CD4-positive, alpha-beta memory T cell (primary cell): ENCODE data around the gene TCN1. TPM values are rescaled to one million over a fixed set of nuclear protein-coding genes. Genes with fewer than 3 reads are reported as not detected.
"Not testable (repeated sequence)": the region's sequence is repeated elsewhere in the genome, so short reads cannot be mapped to it uniquely, and the experiment has no call there.

Source experiments
- CTCF ChIA-PET: fragments of 350-600 bp; sonication (Branson Sonifier 250); formaldehyde crosslinking; loops from one replicate; lab custom pipeline; 2021; ENCODE audit warnings: inconsistent platforms; ENCODE audit not compliant: partially characterized antibody; lab: Charles Lee
- POLR2A ChIA-PET: fragments of 350-600 bp; sonication (Branson Sonifier 250); formaldehyde crosslinking; loops from one replicate; lab custom pipeline; 2021; ENCODE audit not compliant: partially characterized antibody; lab: Charles Lee
- DNase-seq, 5 donors: peaks; one replicate each; pipeline versions ENCODE4 v3.0.0 to v3.0.0-alpha.2; 2020 to 2022; ENCODE audit warnings: mixed read lengths in 1 of 5
- H3K27ac ChIP-seq: one replicate; pipeline ENCODE4 v1.7.0; 2013; ENCODE audit warnings: low read depth, low read length
- H3K27me3 ChIP-seq: 2 replicates; pipeline ENCODE4 v1.7.0; 2013; ENCODE audit warnings: mild to moderate bottlenecking, low read length, moderate library complexity; ENCODE audit not compliant: insufficient read depth
- H3K36me3 ChIP-seq: 2 replicates; pipeline ENCODE4 v1.7.0; 2013; ENCODE audit warnings: mild to moderate bottlenecking, low read length, moderate library complexity; ENCODE audit not compliant: insufficient read depth
- H3K4me1 ChIP-seq: 2 replicates; pipeline ENCODE4 v1.7.0; 2013; ENCODE audit warnings: mild to moderate bottlenecking, low read length, moderate library complexity; ENCODE audit not compliant: insufficient read depth
- H3K4me3 ChIP-seq, 2 donors: one replicate each; pipeline ENCODE4 v1.7.0; 2013; ENCODE audit warnings: low read length in 2 of 2, mild to moderate bottlenecking in 1 of 2
- H3K9me3 ChIP-seq, 2 donors: one replicate each; pipeline ENCODE4 v1.7.0; 2013; ENCODE audit warnings: low read length in 2 of 2, control low read depth in 1 of 2; ENCODE audit not compliant: control insufficient read depth in 1 of 2
- H3K27ac Mint-ChIP-seq, 7 donors: one replicate each; pipeline ENCODE4 v1.8.0; 2020 to 2021; ENCODE audit warnings: mixed read lengths in 7 of 7, mild to moderate bottlenecking in 6 of 7, inconsistent platforms in 3 of 7, moderate library complexity in 3 of 7
- H3K27me3 Mint-ChIP-seq, 2 donors: one replicate each; pipeline ENCODE4 v1.8.0; 2020 to 2021; ENCODE audit warnings: mixed read lengths in 2 of 2
- H3K36me3 Mint-ChIP-seq, 2 donors: one replicate each; pipeline ENCODE4 v1.8.0; 2020 to 2021; ENCODE audit warnings: mixed read lengths in 2 of 2, inconsistent platforms in 1 of 2, mild to moderate bottlenecking in 1 of 2
- H3K4me1 Mint-ChIP-seq, 4 donors: one replicate each; pipeline ENCODE4 v1.8.0; 2020 to 2021; ENCODE audit warnings: mixed read lengths in 4 of 4, mild to moderate bottlenecking in 1 of 4
- H3K4me3 Mint-ChIP-seq, 8 donors: one replicate each; pipeline ENCODE4 v1.8.0; 2020 to 2021; ENCODE audit warnings: mixed read lengths in 8 of 8, mild to moderate bottlenecking in 7 of 8, moderate library complexity in 6 of 8, inconsistent platforms in 3 of 8
- H3K9me3 Mint-ChIP-seq, 8 donors: one replicate each; pipeline ENCODE4 v1.8.0; 2020 to 2021; ENCODE audit warnings: mixed read lengths in 8 of 8, mild to moderate bottlenecking in 5 of 8, inconsistent platforms in 3 of 8, moderate library complexity in 1 of 8
- intact Hi-C: fragments of 100-400 bp; cut with micrococcal nuclease; formaldehyde crosslinking; loops from one replicate; pipeline ENCODE4 v1.15.1; 2023
- polyA plus RNA-seq, 2 donors: library from polyadenylated mRNA; unstranded; fragments of 300-500 nt; fragmentation: Illumina TruSeq; gene quantifications; one replicate each; pipeline ENCODE4 v1.2.3, GENCODE V29; 2021
- total RNA-seq, 2 experiments: library from RNA; stranded (reverse); gene quantifications; one replicate each; pipeline ENCODE4 v1.2.3, GENCODE V29; 2021

The TCN1 gene
- total and polyA plus RNA-seq, 4 experiments from 2014 or later: 0.38 to 0.42 TPM; not detected in 2

GRCh38 chr11:59829358-59829757, 36.9 kb downstream of the TCN1 start:
- intact Hi-C loops: no loop called here
- no peak overlapping the region for H3K4me3 ChIP-seq
- no peak overlapping the region for H3K27ac ChIP-seq
- no peak for DNase-seq
- Mint-ChIP-seq H3K27ac (peak overlapping the region in 1 of 7 donors; percentile 63), H3K36me3 (no peaks in the 10 kb centered on the region), H3K4me3 (no peak overlapping the region), H3K4me1 (peaks cover 0 to 1% (median 0%) of the 10 kb centered on the region in 4 donors), H3K27me3 (peaks cover 0 to 5% of the 10 kb centered on the region in 2 donors), H3K9me3 (no peaks in the 10 kb centered on the region)
- CTCF ChIA-PET: no interaction called here
- H3K9me3 ChIP-seq: no peaks in the 10 kb centered on the region
- H3K27me3 ChIP-seq: no peaks in the 10 kb centered on the region
- no peaks in the 10 kb centered on the region for H3K36me3 ChIP-seq
- no peaks in the 10 kb centered on the region for H3K4me1 ChIP-seq
- POLR2A ChIA-PET: no interaction called here

GRCh38 chr11:59822989-59823566, 43.2 kb downstream of the TCN1 start:
- Mint-ChIP-seq H3K36me3 (no peaks in the 10 kb centered on the region), H3K4me1 (peaks cover 6 to 14% (median 11%) of the 10 kb centered on the region in 4 donors), H3K4me3 (peak overlapping the region in 1 of 8 donors; percentile 52), H3K9me3 (peaks cover 0 to 1% (median 0%) of the 10 kb centered on the region in 8 donors), H3K27ac (peak overlapping the region in 1 of 7 donors; percentile 5), H3K27me3 (no peaks in the 10 kb centered on the region)
- POLR2A ChIA-PET: no interaction called here
- Histone ChIP-seq H3K27me3 (no peaks in the 10 kb centered on the region), H3K36me3 (no peaks in the 10 kb centered on the region), H3K4me3 (no peak overlapping the region), H3K9me3 (no peaks in the 10 kb centered on the region), H3K4me1 (no peaks in the 10 kb centered on the region), H3K27ac (no peak overlapping the region)
- DNase-seq: peak; percentile 26 to 39 (median 33)
- intact Hi-C loops: loop anchor here (1.0 to 5.0 kb wide), 2 partner anchors 34 to 444 kb away; no protein-coding TSS in a partner anchor
- CTCF ChIA-PET: interaction anchor here (0.6 to 3.6 kb wide), 9 partner anchors 9 to 428 kb away, joined by 3 to 22 read pairs (median 3); no protein-coding TSS in a partner anchor

DNA sequence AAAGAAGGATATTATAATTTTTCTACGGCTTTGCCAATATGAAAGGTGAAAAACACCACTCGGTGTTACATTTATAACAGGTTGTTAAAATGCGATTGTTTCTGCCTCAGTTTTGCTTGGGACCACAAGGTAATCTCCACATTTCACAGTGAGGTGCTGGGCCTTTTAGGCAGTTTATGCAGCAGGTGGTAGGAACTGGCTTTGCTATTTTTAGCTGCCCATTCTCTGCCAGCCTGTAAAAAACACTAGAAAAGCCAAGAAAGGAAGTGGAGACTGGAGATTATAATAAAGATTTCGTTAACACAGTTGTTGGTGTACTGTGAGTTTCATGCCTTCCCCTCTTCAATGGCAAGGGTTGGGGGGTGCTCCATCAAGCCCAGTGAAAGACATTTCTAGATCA, 47.7 kb downstream of the TCN1 start:
- ChIA-PET CTCF (no interaction called here), POLR2A (no interaction called here)
- peaks cover 9 to 21% (median 15%) of the 10 kb centered on the region in 4 donors for H3K4me1 Mint-ChIP-seq
- Histone ChIP-seq H3K4me1 (peaks cover 2% of the 10 kb centered on the region), H3K36me3 (no peaks in the 10 kb centered on the region), H3K4me3 (no peak overlapping the region), H3K9me3 (no peaks in the 10 kb centered on the region), H3K27me3 (no peaks in the 10 kb centered on the region), H3K27ac (no peak overlapping the region)
- intact Hi-C loops: no loop called here
- no peaks in the 10 kb centered on the region for H3K36me3 Mint-ChIP-seq
- H3K9me3 Mint-ChIP-seq: no peaks in the 10 kb centered on the region
- no peak for DNase-seq
- no peaks in the 10 kb centered on the region for H3K27me3 Mint-ChIP-seq
- no peak overlapping the region for H3K4me3 Mint-ChIP-seq
- peak overlapping the region in 2 of 7 donors; percentile 8 to 59 for H3K27ac Mint-ChIP-seq

DNA sequence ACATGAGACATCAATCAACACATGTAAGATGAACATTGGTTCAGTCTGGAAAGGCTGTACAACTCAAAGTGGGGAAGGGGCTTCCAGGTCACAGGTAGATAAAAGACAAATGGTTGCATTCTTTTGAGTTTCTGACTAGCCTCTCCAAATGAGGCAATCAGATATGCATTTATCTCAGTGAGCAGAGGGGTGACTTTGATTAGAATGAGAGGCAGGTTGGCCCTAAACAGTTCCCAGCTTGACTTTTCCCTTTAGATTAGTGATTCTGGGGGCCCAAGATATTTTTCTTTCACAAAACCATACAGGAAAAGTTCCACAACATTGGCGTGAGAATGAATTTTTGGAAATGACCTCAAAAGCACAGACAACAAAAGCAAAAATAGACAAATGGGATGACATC, 49.9 kb downstream of the TCN1 start:
- H3K27ac ChIP-seq, H3K36me3 ChIP-seq, H3K27me3 ChIP-seq, H3K4me3 ChIP-seq, H3K9me3 Mint-ChIP-seq, H3K9me3 ChIP-seq, DNase-seq, H3K36me3 Mint-ChIP-seq, H3K4me3 Mint-ChIP-seq, H3K4me1 ChIP-seq, H3K27me3 Mint-ChIP-seq, intact Hi-C loops: not testable (repeated sequence)
- POLR2A ChIA-PET: interaction anchor here (1.1 kb wide), 1 partner anchor 61 kb away, joined by 3 read pairs; the partner anchor contains the start of gene STX3
- CTCF ChIA-PET: interaction anchor here (1.0 kb wide), 1 partner anchor 15 kb away, joined by 4 read pairs; no protein-coding TSS in a partner anchor
- Mint-ChIP-seq H3K27ac (peak overlapping the region in 1 of 7 donors; percentile 31), H3K4me1 (peaks cover 6 to 24% (median 12%) of the 10 kb centered on the region in 4 donors)

DNA sequence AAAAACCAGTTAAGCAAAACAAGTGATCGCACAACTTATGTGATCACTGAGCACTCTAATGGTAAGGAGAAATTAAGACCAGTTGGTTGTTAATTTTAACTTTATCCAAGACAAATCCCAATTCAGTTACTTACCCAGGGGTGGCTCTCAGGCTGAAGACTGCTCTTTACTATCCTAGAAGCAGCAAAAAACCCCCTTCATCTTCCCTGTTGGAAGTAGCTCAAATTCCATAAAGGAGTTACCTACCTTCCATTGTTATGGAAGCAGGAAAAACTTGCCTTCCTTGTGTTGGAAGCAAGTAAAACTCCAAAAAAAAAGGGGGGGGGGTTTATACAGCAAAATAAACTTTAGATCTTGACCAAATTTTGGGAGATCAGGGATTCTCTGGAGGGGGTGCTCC, 50.5 kb downstream of the TCN1 start:
- intact Hi-C loops: no loop called here
- Histone ChIP-seq H3K27ac (no peak overlapping the region), H3K36me3 (no peaks in the 10 kb centered on the region), H3K27me3 (no peaks in the 10 kb centered on the region), H3K9me3 (no peaks in the 10 kb centered on the region), H3K4me3 (no peak overlapping the region), H3K4me1 (peaks cover 10% of the 10 kb centered on the region)
- H3K9me3 Mint-ChIP-seq: peaks cover 0 to 3% (median 0%) of the 10 kb centered on the region in 8 donors
- CTCF ChIA-PET: no interaction called here
- POLR2A ChIA-PET: interaction anchor here (1.1 kb wide), 1 partner anchor 61 kb away, joined by 3 read pairs; the partner anchor contains the start of gene STX3
- H3K27ac Mint-ChIP-seq: no peak overlapping the region
- H3K4me3 Mint-ChIP-seq: no peak overlapping the region
- peaks cover 0 to 3% of the 10 kb centered on the region in 2 donors for H3K36me3 Mint-ChIP-seq
- peaks cover 9 to 31% (median 17%) of the 10 kb centered on the region in 4 donors for H3K4me1 Mint-ChIP-seq
- H3K27me3 Mint-ChIP-seq: peaks cover 0 to 2% of the 10 kb centered on the region in 2 donors
- no peak for DNase-seq

GRCh38 chr11:59814021-59814420, 52.3 kb downstream of the TCN1 start:
- H3K4me3 ChIP-seq: no peak overlapping the region
- ChIA-PET CTCF (interaction anchor here (1.0 kb wide), 1 partner anchor 8 kb away, joined by 4 read pairs; no protein-coding TSS in a partner anchor), POLR2A (no interaction called here)
- intact Hi-C loops: no loop called here
- Mint-ChIP-seq H3K4me1 (peaks cover 16 to 42% (median 26%) of the 10 kb centered on the region in 4 donors), H3K27me3 (peaks cover 0 to 2% of the 10 kb centered on the region in 2 donors), H3K4me3 (peak overlapping the region; percentile 15 to 66 (median 43)), H3K27ac (peak overlapping the region in 4 of 7 donors; percentile 9 to 78 (median 39)), H3K36me3 (peaks cover 0 to 11% of the 10 kb centered on the region in 2 donors), H3K9me3 (peaks cover 0 to 3% (median 0%) of the 10 kb centered on the region in 8 donors)
- no peak overlapping the region for H3K27ac ChIP-seq
- no peak for DNase-seq
- peaks cover 22% of the 10 kb centered on the region for H3K4me1 ChIP-seq
- no peaks in the 10 kb centered on the region for H3K9me3 ChIP-seq
- no peaks in the 10 kb centered on the region for H3K36me3 ChIP-seq
- H3K27me3 ChIP-seq: no peaks in the 10 kb centered on the region

GRCh38 chr11:59813364-59813763, 52.9 kb downstream of the TCN1 start:
- H3K27me3 Mint-ChIP-seq: peaks cover 0 to 2% of the 10 kb centered on the region in 2 donors
- DNase-seq: no peak
- CTCF ChIA-PET: interaction anchor here (1.0 kb wide), 1 partner anchor 9 kb away, joined by 4 read pairs; no protein-coding TSS in a partner anchor
- H3K4me3 Mint-ChIP-seq: peak overlapping the region in 1 of 8 donors; percentile 45
- H3K27me3 ChIP-seq: no peaks in the 10 kb centered on the region
- intact Hi-C loops: no loop called here
- no peaks in the 10 kb centered on the region for H3K9me3 ChIP-seq
- peaks cover 0 to 3% (median 0%) of the 10 kb centered on the region in 8 donors for H3K9me3 Mint-ChIP-seq
- no peak overlapping the region for H3K4me3 ChIP-seq
- POLR2A ChIA-PET: no interaction called here
- H3K4me1 ChIP-seq: peaks cover 23% of the 10 kb centered on the region
- H3K36me3 Mint-ChIP-seq: peaks cover 0 to 15% of the 10 kb centered on the region in 2 donors
- no peak overlapping the region for H3K27ac ChIP-seq
- H3K36me3 ChIP-seq: no peaks in the 10 kb centered on the region
- peaks cover 14 to 35% (median 24%) of the 10 kb centered on the region in 4 donors for H3K4me1 Mint-ChIP-seq
- H3K27ac Mint-ChIP-seq: peak overlapping the region in 1 of 7 donors; percentile 50
